ENCODE results near the gene HSPBAP1.
"Not testable (repeated sequence)": the region's sequence is repeated elsewhere in the genome, so short reads cannot be mapped to it uniquely, and the experiment has no call there.

HSPBAP1 gene

GRCh38 chr3:122739172-122739571, 54.5 kb downstream of the HSPBAP1 start:
- no peak for DNase-seq (ENCODE audit: low spot score)

DNA sequence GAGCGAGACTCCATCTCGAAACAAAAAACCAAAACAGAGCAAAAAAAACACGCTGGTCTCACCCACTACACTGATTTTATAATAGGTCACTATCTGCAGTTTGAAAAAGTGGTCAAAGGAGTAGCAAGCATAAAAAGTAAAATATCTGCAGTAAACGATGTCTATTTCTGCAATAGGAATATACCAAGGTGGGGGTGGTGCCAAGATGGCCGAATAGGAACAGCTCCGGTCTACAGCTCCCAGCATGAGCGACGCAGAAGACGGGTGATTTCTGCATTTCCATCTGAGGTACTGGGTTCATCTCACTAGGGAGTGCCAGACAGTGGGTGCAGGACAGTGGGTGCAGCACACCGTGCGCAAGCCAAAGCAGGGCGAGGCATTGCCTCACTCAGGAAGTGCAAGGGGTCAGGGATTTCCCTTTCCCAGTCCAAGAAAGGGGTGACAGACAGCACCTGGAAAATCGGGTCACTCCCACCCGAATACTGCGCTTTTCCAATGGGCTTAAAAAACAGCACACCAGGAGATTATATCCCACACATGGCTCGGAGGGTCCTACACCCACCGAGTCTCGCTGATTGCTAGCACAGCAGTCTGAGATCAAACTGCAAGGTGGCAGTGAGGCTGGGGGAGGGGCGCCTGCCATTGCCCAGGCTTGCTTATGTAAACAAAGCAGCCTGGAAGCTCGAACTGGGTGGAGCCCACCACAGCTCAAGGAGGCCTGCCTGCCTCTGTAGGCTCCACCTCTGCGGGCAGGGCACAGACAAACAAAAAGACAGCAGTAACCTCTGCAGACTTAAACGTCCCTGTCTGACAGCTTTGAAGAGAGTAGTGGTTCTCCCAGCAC, 60.7 kb downstream of the HSPBAP1 start:
- DNase-seq (ENCODE audit: low spot score), result peak; percentile 41

DNA sequence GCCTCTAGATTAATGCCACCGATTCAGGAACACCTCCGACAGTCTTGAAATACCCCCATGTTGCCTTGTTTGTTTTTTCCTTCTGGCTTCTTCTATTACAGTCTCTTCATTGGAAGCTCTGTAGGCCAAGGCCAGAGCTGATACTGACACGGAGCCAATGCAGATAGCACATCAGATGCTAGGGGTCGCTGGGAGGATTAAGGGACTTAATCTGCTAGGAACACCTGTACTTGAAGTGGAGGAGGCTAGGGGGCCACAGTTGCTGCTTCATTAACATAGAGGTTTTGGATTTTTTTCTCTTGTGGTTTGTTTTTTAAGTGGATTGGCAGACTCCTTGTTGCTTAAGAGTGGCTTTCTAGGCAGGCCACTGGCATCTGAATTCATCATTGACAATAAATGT, 63.4 kb downstream of the HSPBAP1 start:
- DNase-seq (ENCODE audit: low spot score), result no peak

DNA sequence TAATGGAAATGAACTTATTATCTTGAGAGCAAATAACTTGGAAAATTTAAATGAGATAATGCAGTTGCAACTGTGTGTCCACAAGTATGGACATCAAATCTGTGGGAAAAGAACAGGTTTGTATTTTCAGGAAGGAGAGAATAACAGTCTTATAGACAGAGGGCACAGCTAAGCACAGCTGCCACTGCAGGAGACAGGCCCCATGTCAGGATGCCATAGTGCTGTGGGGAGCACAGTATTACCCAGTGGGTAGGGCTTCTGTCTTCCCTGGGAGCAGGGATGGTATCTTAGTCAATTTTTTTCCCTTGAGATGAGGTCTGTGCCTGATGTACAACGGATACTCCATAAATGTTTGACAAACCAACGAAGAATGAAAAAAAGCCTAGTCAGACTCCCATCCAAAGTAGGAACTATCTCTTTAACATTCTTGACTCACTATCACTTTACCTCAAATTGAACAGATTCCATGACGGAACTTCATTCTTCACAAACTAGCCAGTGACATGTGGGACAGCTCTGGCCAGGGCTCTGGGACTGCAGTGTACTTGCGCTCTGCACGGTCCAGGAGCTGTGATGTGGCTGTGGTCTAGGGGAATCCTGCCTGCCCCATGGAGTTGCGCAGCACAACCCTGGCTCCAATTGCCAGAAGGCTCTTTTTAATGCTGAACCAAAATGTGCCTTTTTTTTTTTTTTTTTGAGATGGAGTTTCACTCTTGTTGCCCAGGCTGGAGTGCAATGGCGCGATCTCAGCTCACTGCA, 64.7 kb downstream of the HSPBAP1 start:
- DNase-seq (ENCODE audit: low spot score), result no peak

GRCh38 chr3:122728186-122728585, 65.4 kb downstream of the HSPBAP1 start:
- no peak for DNase-seq (ENCODE audit: low spot score)

GRCh38 chr3:122727766-122728165, 65.9 kb downstream of the HSPBAP1 start:
- DNase-seq (ENCODE audit: low spot score), result no peak

GRCh38 chr3:122727294-122727693, 66.3 kb downstream of the HSPBAP1 start:
- DNase-seq (ENCODE audit: low spot score), result no peak

DNA sequence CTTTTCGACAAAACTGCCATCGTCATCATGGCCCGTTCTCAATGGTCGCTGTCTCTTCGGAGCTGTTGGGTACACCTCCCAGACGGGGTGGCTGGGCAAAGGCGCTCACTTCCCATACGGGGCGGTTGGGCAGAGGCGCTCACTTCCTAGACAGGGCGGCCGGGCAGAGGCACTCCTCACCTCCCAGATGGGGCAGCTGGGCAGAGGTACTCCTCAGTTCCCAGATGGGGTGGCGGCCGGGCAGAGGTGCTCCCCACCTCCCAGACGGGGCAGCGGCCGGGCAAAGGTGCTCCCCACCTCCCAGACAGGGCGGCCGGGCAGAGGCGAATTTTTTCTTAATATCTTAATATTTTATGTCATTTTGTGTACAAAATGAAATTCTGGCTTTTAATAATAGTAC, 68.5 kb downstream of the HSPBAP1 start:
- DNase-seq (ENCODE audit: low spot score), result no peak

GRCh38 chr3:122719273-122719921, 74.2 kb downstream of the HSPBAP1 start:
- DNase-seq (ENCODE audit: low spot score), result no peak

GRCh38 chr3:122716667-122717066, 77.0 kb downstream of the HSPBAP1 start:
- no peak for DNase-seq (ENCODE audit: low spot score)

DNA sequence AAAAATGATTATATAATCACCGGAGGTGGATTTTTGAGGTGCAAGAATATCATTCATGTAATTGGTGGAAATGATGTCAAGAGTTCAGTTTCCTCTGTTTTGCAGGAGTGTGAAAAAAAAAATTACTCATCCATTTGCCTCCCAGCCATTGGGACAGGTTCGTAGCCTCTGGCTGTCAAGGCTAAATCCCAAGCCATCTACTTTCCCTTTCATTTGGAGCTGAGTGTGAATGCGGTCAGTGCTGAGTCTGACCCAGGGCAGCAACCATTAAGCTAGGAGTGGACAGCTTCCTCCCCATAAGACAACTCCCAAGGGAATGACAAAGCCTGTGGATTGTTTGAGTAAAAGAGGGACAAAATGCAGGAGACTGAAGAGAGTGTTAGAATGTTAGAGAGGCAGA, 79.4 kb downstream of the HSPBAP1 start:
- DNase-seq (ENCODE audit: low spot score), result no peak

GRCh38 chr3:122710616-122711251, 82.9 kb downstream of the HSPBAP1 start:
- not testable (repeated sequence) for DNase-seq (ENCODE audit: low spot score)

- DNase-seq (ENCODE audit: low spot score), result no peak
These were observed 88.3 kb downstream of the HSPBAP1 start for GRCh38 chr3:122705379-122705778.

DNA sequence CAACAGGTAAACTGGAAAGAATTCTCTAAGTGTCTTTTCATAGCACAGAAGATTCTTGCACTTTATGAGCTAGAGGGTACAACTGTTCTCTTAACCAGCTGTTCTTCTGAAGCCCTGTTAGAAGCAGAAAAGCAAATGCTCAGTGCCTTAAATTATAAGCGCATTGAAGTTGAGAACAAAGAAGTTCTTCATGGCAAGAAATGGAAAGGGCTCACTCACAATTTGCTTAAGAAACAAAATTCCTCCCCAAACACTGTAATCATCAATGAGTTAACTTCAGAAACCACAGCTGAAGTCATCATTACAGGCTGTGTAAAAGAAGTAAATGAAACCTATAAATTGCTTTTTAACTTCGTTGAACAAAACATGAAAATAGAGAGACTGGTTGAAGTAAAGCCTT, 93.4 kb downstream of the HSPBAP1 start:
- no peak for DNase-seq (ENCODE audit: low spot score)

DNA sequence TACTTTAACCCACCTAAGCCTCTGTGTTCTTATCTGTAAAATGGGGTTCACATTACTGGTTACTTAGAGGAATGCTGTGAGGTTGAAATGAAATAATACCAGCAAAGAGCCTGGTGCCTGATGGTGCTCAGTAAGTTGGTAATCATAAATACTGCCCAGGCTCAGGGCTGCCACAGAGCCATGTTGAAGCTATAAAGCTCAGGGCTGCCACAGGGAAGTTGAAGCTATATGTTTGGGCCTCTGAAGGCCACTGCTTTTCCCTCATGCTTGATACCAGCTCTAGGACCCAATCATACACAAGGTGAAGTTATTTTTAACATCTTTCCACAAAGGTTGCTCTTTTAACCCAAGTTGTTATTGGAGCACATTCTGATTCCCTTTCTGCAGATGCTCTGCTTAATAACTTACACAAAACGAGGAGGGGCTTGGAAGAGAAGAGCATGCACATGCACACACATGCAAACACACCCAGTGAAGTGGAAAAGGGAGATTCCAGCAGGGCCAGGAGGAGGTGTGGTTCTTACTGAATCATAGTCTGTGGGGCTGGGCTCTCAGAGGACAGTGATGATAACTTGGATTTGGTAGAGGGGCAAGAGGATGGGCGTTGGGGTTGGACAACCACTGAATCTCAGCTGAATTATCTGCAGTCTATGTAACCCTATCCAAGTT, 95.5 kb downstream of the HSPBAP1 start:
- DNase-seq (ENCODE audit: low spot score), result no peak

DNA sequence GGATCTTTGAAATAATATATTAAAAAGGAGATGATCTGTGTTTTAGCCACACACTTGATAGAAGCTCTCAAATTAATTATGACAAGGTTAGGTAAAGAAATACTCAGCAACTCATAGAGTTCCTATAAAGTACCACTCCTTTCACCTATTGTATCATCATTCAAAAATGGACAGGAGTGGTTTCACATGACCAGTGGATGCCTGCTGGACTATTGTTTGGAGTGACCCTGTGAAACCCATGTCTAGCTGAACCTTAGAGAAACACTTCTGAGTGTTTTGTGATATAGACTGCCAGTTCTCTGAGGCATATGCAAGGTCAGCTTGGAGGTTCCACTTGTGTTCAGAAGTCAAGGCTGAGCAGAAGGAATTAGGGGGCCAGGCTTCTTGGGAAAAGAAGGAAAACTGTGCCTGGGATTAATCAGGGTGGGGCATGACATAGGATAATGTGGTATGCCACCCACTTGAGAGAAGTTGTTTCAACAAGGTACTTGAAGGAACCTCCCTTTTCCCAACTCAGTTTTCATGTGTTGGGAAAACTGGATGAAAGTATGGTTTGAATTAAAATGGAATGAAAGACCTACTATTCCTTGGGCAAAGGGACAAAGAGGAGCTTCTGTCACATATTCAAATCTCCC, 97.6 kb downstream of the HSPBAP1 start:
- DNase-seq (ENCODE audit: low spot score), result no peak

DNA sequence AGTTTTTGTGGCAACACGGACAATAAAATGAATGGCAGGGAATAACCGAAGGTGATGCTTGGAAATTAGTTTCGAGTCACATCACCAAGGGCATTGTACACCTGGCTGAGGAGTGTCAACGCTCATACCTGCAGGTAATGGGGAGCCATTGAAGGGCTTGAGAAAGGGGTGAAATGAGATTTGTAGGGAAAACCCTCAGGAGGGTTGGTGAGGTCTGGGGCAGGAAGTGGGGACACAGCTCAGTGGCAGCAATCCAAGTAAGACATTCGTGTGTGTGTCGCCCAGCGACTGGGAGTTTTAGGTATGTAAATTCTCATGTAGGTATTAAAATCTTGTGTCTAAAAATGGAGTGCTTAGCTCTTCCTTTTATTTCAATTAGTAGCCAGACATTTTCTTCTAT, 98.7 kb downstream of the HSPBAP1 start:
- DNase-seq (ENCODE audit: low spot score), result no peak

DNA sequence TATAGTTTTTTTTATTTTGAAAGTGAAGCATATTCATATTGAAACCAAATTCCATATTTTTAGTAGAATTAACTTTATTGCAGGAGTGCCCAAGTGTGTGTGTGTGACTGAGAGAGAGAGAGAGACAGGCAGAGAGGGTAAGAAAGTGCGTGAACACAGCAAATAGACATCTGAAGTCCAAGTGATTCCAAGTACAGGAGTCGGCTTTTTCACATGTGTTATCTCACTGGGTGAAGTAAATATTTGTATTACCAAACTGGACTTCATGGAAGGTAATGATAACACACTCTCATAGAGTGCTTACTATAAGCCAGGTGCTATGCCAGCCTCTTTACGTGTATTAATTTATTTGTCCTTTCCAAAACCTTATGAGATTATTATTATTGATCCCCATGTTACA, 101.0 kb downstream of the HSPBAP1 start:
- DNase-seq (ENCODE audit: low spot score), result no peak

DNA sequence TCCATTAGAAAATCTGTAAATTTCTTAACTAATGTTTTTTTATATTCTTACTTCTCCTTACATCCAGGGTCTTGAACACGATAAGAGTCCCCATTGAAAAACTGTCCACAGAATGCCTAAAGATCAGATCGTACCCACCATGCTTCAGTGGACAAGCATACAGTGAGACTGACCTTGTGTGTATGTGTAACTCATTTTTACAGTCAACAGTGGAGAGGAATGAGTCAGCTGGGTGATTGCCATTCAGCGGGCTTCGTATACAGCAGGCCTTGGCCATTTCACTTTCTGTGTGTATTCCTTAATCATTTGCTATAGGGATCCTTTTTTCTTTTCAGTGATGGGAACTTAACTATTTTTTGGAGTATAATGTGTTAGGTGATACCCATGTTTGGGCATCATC, 102.4 kb downstream of the HSPBAP1 start:
- no peak for DNase-seq (ENCODE audit: low spot score)

DNA sequence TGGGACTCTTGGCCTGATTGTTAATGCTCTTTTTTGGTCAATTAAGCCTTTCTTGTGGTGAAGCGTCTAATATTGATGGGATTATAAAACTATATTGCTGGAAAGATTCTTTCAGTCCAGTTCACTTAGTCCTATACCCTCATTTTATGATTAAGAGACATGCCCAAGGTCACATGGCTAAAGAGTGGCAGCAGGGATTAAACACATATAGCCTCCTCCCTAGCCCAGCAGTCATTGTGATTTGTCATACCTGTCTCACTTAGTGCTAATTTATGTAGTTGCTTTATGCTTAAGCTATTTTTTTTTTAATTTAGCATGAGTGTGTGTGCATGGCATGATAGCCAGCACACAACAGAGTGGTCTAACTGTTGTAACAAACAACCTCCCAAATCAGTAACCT, 103.5 kb downstream of the HSPBAP1 start:
- no peak for DNase-seq (ENCODE audit: low spot score)

Data from LoVo (cell line).